ENCODE data around the gene EXOC6B. TPM values are rescaled to one million over a fixed set of nuclear protein-coding genes. Genes with fewer than 3 reads are reported as not detected.
A peak's percentile ranks its signal among the peaks of the same experiment; 100 is the strongest.

The EXOC6B gene
- total RNA-seq, 4 donors from 2014 or later, result 21.0 to 57.7 (median 36.1) TPM

GRCh38 chr2:72388263-72388662 lies 437.6 kb downstream of the EXOC6B start:
- no peak for DNase-seq
- H3K27me3 ChIP-seq, result no peaks in the 10 kb centered on the region
- H3K4me1 ChIP-seq, result no peaks in the 10 kb centered on the region
- 96% methylated on average over 1 of the region's 1 CpG for WGBS, 2 donors
- no peak overlapping the region for H3K27ac ChIP-seq
- H3K4me3 ChIP-seq, result no peak overlapping the region
- H3K9me3 ChIP-seq, result peaks cover 0 to 16% (median 9%) of the 10 kb centered on the region in 3 donors
- no peaks in the 10 kb centered on the region for H3K36me3 ChIP-seq
- TF ChIP-seq POLR2A (IDR thresholded peaks at IDR 0.05) (no peak), CTCF (IDR thresholded peaks at IDR 0.05) (no peak)
- intact Hi-C loops (cut with DNase I), result no loop called here

GRCh38 chr2:72386288-72386687 lies 439.5 kb downstream of the EXOC6B start:
- H3K27ac ChIP-seq, result no peak overlapping the region
- intact Hi-C loops (cut with DNase I), result no loop called here
- no peaks in the 10 kb centered on the region for H3K27me3 ChIP-seq
- H3K4me1 ChIP-seq, result no peaks in the 10 kb centered on the region
- H3K9me3 ChIP-seq, result peaks cover 0 to 12% (median 9%) of the 10 kb centered on the region in 3 donors
- TF ChIP-seq POLR2A (IDR thresholded peaks at IDR 0.05), result no peak
- no peak for TF ChIP-seq CTCF (IDR thresholded peaks at IDR 0.05)
- no peak for DNase-seq
- H3K4me3 ChIP-seq, result no peak overlapping the region
- WGBS, 2 donors, result 88 to 94% methylated on average over 1 of the region's 1 CpG
- H3K36me3 ChIP-seq, result no peaks in the 10 kb centered on the region

GRCh38 chr2:72378753-72379348 lies 447.0 kb downstream of the EXOC6B start:
- Histone ChIP-seq H3K36me3 (peaks cover 0 to 34% (median 0%) of the 10 kb centered on the region in 3 donors), H3K4me3 (no peak overlapping the region), H3K27me3 (no peaks in the 10 kb centered on the region), H3K27ac (no peak overlapping the region), H3K9me3 (no peaks in the 10 kb centered on the region), H3K4me1 (no peaks in the 10 kb centered on the region)
- TF ChIP-seq CTCF (IDR thresholded peaks at IDR 0.05) (no peak), POLR2A (IDR thresholded peaks at IDR 0.05) (no peak)
- 41 to 42% methylated on average over 1 of the region's 1 CpG for WGBS, 2 donors
- DNase-seq, result no peak
- intact Hi-C loops (cut with DNase I), result no loop called here

GRCh38 chr2:72367530-72368225 lies 458.2 kb downstream of the EXOC6B start:
- peak overlapping the region in 2 of 4 donors; percentile 18 to 71 for H3K27ac ChIP-seq
- no peak overlapping the region for H3K4me3 ChIP-seq
- no peaks in the 10 kb centered on the region for H3K27me3 ChIP-seq
- peak; percentile 9 for DNase-seq
- H3K9me3 ChIP-seq, result peaks cover 0 to 5% (median 0%) of the 10 kb centered on the region in 3 donors
- H3K36me3 ChIP-seq, result peaks cover 0 to 16% (median 0%) of the 10 kb centered on the region in 3 donors
- intact Hi-C loops (cut with DNase I), result no loop called here
- no peak for TF ChIP-seq POLR2A (IDR thresholded peaks at IDR 0.05)
- peak in 5 of 6 experiments; percentile 42 to 82 (median 71) for TF ChIP-seq CTCF (IDR thresholded peaks at IDR 0.05)
- H3K4me1 ChIP-seq, result peaks cover 0 to 6% (median 0%) of the 10 kb centered on the region in 3 donors
- 44 to 81% methylated on average over 5 of the region's 5 CpGs for WGBS, 2 donors

- no peak overlapping the region for H3K27ac ChIP-seq
- DNase-seq, result no peak
- intact Hi-C loops (cut with DNase I), result no loop called here
Measured at GRCh38 chr2:72363406-72363805, 462.4 kb downstream of the EXOC6B start.

More at GRCh38 chr2:72363406-72363805, 462.4 kb downstream of the EXOC6B start:
- no peaks in the 10 kb centered on the region for H3K9me3 ChIP-seq
- no peak overlapping the region for H3K4me3 ChIP-seq
- H3K36me3 ChIP-seq, result no peaks in the 10 kb centered on the region
- no peaks in the 10 kb centered on the region for H3K27me3 ChIP-seq
- no peak for TF ChIP-seq POLR2A (IDR thresholded peaks at IDR 0.05)
- TF ChIP-seq CTCF (IDR thresholded peaks at IDR 0.05), result no peak
- peaks cover 0 to 6% (median 0%) of the 10 kb centered on the region in 3 donors for H3K4me1 ChIP-seq

All from esophagus squamous epithelium (tissue), 5 donors.